GM18861 (cell line): ENCODE results near the gene WARS2.
"Not testable (repeated sequence)": the region's sequence is repeated elsewhere in the genome, so short reads cannot be mapped to it uniquely, and the experiment has no call there.

Experiments
- ATAC-seq: cut with Tn5 transposase; IDR thresholded peaks from one replicate; pipeline ENCODE4 v1.9.1; 2021; ENCODE audit not compliant: unreplicated experiment

Gene WARS2

DNA sequence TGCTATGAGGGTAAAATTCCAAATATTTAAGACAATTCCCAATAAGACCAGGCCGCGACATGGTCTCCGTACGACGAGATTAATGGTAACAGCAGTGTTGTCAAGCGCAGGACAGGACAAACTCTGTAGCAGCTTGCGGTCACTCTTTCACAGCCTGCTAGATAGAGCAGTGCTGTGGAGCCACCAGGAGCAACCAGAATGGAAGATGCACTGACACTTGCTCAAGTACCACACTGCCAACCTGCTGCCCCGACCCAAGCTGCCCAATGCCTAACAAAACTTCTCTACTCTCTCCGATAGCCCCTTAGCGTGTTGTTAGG is 636 bp downstream of the WARS2 start:
- peak; percentile 3 for ATAC-seq

DNA sequence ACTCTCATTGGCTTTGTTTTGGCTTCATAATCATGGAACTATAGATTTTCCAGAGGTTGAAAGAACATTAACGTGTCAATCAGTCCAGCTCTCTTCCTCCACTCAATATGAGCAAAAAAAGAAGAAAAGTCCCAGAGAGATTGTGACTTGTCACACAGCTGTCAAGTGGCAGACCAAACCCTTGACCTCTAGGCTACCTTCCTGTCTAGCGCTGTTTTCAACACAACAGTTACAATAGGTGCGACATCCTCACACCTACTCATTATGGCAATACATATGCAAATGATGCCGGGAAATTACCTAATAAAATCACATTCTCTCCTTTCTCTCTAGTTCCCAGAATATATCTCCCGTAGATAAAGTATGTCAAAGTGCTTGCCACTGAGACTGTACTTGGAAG is 1.1 kb downstream of the WARS2 start:
- peak; percentile 49 for ATAC-seq

- ATAC-seq = no peak
These were observed 4.1 kb downstream of the WARS2 start for GRCh38 chr1:119136401-119136800.

DNA sequence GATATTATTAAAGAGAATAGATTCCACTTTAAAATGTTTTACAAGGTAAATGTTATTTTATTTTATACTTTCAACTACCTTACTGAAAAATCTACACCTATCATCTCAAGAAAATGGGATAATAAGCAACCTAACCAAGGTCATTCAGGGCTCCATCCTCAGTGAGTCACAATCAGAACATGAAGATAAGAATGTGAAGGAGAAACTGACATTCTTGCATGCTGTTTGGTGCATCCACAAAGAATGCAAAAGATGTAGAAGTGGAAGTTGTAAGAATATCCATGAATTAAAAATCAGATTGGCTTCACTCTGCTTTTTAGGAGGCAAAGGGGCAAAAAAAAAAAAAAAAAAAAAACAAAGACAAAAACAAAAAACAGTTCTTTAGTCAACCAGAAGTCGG is 6.5 kb downstream of the WARS2 start:
- no peak for ATAC-seq

GRCh38 chr1:119132179-119132578 is 8.3 kb downstream of the WARS2 start:
- no peak for ATAC-seq

GRCh38 chr1:119125874-119126273 is 14.6 kb downstream of the WARS2 start:
- ATAC-seq = no peak

- no peak for ATAC-seq
These were observed 15.7 kb downstream of the WARS2 start for GRCh38 chr1:119124764-119125163.

GRCh38 chr1:119121872-119122271 is 18.6 kb downstream of the WARS2 start:
- ATAC-seq = not testable (repeated sequence)

DNA sequence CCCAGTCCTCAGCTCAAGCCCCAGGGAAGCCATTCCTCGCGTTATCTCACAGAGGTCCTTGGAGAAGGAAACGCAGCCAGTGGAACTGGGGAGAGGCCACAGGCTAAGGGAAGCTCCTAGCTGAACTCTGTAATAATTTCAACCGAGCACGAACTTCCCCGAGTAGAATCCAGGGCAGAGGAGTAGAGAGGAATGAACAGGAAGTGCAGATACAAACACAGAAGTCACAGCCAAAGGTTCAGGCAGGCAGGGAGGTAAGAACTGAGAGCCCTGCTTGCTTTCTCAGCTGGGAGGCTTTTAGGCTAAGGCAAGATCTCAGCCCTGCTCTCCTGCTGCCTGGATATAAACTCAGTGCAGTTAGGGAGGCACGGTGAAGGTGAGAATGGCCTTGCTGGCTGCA is 23.7 kb downstream of the WARS2 start:
- ATAC-seq = no peak

DNA sequence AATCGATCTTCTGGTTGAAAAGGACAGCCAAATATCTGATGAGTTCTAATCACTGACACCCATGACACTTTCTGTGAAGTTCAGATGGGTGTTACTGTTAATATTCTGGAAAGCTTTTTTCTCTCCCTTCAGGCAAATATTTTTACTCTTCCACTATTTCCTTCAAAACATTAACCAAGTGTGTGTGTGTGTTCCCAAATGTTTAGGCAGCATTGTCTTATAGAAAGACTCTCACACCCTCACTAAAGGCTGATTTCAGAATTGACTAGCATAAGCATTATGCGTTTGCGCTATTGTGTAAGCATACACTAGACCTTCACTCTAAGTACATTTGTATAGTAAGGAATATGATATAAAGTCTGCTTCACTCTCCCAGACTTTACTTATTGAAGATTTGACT is 24.7 kb downstream of the WARS2 start:
- ATAC-seq = no peak

DNA sequence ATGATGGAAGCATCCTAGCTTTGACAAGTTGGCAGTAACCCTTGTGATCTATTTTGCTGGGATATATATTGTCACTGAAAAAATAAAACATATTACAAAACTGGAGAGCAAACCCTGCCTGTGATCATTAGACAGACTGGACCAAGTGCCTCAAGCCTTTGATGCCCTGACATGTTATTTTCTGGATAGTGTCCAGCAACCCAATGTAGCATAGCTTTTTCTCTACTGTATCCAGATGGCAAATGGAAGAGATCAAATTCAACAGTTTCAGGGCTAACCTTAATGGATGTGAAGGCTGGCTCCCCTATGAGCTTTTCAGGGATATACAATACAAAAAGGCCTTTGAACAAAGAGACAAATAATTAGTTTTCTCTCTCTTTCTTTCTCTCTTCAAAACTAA is 25.1 kb downstream of the WARS2 start:
- ATAC-seq = no peak

DNA sequence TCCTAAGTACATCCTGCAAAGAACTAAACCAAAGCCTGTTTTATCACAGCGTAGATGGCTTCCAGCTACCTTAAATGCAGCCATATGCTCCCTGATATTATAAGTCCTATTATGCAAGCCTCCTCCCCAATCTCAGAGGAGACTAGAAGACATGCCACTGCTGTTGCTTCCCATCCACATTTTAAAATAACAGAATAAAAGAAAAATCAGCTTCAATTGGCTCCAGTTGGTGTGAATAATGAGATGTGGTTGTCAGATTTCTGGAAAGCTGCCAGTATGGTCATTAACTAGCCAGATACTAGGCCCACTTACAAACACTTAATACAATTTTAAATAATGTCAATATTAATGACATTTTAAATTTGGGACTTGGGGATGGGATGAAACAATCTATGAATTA is 25.7 kb downstream of the WARS2 start:
- ATAC-seq = no peak

- ATAC-seq = no peak
These were observed 27.7 kb downstream of the WARS2 start for GRCh38 chr1:119112791-119113190.

DNA sequence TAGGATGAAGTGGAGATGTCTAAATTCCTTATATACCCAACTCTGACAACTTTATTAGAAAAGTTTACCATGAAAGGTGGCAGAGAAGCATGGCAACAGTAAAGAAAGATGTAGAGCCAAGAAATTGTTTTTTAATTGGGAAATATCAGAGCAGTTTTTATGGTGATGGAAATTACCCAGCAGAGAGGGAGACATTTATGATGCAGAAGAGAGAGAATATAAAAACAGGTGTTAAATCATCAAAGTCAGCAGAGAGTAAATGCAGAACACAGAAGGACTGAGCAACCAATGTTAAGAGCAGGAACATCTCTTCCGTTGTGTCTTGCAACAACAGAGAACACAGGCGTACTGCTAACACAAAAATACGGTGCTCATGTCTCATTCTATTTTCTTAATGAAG is 28.2 kb downstream of the WARS2 start:
- ATAC-seq = no peak

GRCh38 chr1:119108988-119109387 is 31.5 kb downstream of the WARS2 start:
- ATAC-seq = no peak

GRCh38 chr1:119103764-119104163 is 36.7 kb downstream of the WARS2 start:
- no peak for ATAC-seq

GRCh38 chr1:119102051-119102450 is 38.4 kb downstream of the WARS2 start:
- no peak for ATAC-seq

- no peak for ATAC-seq
These were observed 38.9 kb downstream of the WARS2 start for GRCh38 chr1:119101563-119101962.

GRCh38 chr1:119099775-119100174 is 40.7 kb downstream of the WARS2 start:
- no peak for ATAC-seq

DNA sequence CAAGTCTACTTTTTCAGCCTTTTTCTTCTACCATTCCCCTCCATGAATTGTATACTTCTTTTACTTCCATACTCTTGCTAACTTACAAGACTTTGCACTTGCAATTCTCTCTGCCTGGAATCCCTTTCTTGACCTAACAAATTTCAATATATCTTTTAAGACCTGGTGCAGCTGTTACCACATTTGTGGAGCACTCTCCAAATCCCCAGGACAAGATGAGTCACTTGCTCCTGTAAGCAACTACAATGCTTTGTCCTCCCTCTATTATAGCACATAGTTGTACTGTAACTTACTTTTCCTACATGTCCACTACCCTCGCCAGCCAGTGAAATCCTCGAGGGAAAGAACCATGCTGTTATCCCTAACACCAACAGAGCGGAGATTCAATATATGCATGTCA is 43.1 kb downstream of the WARS2 start:
- no peak for ATAC-seq

DNA sequence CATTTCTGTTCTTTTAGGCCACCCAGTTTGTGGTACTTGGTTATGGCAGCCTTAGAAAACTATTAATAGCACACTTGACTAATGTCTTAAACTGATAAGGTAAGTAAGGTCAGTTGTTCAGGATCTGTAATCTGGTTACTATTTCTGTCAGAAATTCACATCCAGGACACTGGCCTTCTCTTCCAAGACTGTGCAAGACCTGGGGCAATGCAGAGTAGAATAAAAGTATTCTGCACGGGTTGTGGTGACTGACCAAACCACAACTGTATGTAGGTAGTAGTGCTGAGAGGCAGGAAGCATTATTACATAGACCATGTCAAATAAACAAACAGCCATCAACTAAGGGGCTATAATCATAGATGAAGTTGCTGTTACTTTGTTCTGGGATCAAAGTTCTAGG is 46.7 kb downstream of the WARS2 start:
- ATAC-seq = no peak

GRCh38 chr1:119091618-119092017 is 48.8 kb downstream of the WARS2 start:
- ATAC-seq = no peak

- no peak for ATAC-seq
These were observed 50.2 kb downstream of the WARS2 start for GRCh38 chr1:119090250-119090649.

GRCh38 chr1:119086830-119087229 is 53.6 kb downstream of the WARS2 start:
- no peak for ATAC-seq
